Measurements from ENCODE around the gene CYTH4. TPM values are rescaled to one million over a fixed set of nuclear protein-coding genes. Genes with fewer than 3 reads are reported as not detected.
"Not testable (repeated sequence)": the region's sequence is repeated elsewhere in the genome, so short reads cannot be mapped to it uniquely, and the experiment has no call there.

Gene CYTH4
- polyA plus RNA-seq, 1 donor: 3.9 TPM

- DNase-seq: not testable (repeated sequence)
These were observed 46.4 kb downstream of the CYTH4 start for GRCh38 chr22:37328538-37329237.

DNA sequence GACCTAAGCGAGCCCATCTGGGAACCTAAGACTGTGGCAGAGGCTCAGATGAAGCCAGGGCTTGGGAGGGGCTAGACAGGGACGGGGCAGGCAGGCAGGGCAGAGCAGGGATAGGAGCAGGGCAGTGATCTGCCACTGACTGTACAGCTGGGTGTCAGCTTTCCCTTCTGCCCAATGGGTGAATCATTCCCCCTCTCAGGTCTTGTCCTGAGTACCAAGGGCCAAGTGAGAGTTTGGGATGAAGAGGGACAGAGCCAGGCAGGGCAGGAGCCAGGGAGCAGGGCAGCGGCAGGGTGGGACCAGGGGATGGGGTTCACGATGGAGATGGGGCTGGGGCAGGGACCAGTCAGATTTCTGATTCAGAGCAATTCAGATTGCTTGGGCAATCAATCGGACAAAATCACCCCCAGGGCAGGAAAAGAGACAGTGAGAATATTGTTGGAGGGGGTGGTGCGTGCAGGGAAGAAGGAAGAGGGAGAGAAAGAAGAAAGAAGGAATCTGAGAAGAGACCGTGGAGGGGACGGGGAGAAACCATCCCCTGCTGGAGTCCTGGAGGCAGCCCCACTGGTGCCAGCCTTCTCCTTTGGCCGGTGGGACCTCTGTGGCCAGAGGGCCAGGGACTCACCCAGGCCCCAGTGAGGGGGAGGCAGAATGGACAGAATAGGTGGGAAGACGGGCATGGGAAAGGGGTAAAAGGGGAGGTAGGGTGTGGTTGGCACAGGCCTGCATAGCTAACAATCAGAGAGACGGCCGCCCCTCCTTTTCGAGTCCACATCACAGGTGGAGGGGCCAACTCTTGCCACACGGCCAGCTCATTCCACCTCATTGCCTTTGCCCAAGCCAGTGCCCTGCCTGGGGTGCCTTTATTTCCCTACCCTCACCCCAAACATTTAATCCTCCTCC lies 47.2 kb downstream of the CYTH4 start:
- DNase-seq: no peak

GRCh38 chr22:37330200-37331033 lies 48.1 kb downstream of the CYTH4 start:
- DNase-seq: peak; percentile 72

DNA sequence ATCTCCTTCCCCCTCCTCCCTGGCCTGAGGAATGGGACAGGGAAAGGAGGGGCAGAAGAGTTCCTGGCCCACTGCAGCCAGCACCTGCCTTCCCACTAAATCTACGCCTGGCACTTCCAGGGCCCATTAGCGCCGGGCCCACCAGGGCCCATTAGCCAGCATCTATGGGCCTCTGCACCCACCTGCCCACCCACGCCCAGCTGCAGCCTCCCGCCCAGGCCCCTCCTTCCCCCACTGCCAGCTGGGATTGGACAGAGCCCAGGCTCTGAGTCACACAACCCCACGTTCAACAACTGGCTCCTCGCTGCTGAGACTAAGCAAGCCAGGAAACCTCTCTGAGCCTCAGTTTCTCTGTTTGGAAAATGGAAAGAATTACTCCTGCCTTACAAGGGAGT lies 48.7 kb downstream of the CYTH4 start:
- DNase-seq: no peak

- DNase-seq: no peak
These were observed 49.7 kb downstream of the CYTH4 start for GRCh38 chr22:37331856-37332536.

DNA sequence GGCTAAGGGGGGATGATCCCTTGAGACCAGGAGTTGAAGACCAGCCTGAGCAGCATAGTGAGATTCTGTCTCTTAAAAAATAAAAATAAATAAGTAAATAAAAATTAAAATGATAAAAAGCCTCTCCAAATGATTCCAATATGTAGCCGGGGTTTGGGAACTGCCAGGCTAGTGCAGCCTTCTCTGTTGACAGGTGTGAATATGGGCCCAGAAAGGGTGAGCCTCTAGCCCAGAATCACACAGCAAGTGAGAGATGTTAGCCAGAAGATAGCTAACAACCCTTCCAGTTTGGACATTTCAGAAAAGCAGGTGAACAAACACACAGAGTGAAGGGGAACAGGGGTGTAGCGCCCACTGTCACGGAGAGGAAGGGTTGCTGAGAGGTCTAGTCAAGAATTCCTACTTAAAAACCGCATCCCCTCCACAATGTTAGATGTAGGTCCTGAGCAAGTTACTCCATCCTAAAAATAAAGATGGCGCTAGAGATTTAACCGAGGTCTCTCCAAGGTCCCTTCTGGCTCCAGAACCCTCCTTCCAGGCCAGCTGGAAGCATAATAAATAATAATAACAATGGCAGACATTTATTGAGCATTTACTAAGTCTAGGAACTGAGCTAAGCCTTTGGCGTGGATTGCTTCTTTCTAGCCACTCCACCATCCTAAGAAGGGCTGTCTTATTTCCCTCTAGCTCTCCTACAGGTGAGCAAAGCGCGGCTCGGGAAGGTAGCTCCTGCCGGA lies 51.6 kb downstream of the CYTH4 start:
- no peak for DNase-seq

GRCh38 chr22:37334461-37334858 lies 52.2 kb downstream of the CYTH4 start:
- DNase-seq: no peak

DNA sequence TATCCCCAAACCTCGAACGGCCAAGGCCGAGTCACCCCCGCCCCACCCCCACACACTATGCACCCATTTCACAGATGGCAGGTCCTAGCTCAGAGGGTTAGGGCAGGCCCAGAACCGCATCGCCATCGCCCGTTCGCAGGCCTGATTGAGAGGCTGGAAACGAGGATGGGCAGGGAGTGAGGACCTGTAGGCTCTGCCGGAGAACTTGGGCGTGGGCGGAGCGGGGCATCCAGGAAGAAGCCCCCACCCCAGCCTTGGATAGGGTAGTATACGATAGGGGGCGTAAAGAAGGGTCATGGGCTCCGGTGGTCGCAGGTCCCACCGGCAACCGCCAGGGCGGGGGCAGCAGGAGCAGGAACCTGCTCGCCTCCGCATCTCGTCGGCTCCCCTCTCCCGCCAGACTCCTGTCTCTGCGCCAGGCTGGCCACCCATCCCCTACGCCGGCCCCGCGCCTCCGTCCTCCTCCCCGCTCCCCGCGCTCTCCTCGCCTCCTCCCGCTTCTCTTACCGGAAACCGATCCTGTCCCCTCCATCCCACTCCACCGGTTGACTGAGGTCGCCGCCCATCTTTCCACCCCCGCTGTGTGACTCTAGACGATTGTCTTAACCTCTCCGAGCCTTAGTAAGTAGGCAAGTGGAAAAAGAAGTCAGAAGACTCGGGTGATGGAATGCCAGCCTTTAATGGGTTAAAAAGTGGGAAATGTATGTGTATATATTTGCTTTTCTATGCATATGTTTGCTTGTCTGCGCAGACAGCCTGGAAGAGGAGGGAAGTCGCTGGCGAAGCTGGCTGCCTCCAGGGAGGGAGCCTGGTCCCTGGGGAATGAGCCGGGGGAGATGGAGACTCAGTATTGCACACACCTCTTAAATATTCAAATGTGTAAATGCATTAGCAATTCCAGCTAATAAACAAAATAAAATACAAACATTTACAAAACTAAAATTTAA lies 52.8 kb downstream of the CYTH4 start:
- no peak for DNase-seq

GRCh38 chr22:37335806-37336199 lies 53.5 kb downstream of the CYTH4 start:
- no peak for DNase-seq

- no peak for DNase-seq
These were observed 54.3 kb downstream of the CYTH4 start for GRCh38 chr22:37336579-37336978.

- no peak for DNase-seq
These were observed 55.1 kb downstream of the CYTH4 start for GRCh38 chr22:37337204-37337943.

DNA sequence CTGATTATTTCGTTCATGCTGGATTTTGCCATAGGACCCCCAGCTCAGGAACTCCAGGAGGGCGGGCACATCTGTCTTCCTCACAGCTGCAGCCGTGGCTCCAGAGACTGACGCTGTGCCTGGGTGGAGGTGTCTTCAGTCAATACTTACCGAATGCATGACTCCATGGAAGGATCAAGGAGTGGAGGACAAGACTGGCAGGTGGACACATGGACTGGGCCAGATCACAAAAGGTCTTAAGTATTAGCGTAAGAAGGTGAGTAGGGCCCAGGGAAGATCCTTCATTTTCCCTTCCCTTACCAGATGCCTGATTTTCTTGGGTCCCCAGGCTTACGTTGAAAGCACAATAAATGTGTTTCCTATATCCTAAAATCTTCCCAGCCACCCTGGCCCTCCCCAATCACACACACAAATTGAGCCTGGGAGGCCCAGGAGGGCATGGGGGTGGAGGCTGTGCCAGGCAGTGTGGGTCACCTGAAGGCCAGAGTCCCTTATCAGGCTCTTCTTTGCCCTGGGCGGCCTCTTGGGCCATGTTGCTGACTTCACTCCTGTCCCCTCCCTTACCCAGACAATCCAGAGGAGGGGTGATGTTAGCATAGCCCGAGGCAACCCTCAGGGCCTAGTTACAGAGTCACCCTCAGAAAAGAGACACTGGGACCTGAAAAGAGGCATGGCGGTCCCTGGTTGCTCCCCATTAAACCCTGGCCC lies 56.4 kb downstream of the CYTH4 start:
- DNase-seq: no peak

- DNase-seq: peak; percentile 41
These were observed 58.3 kb downstream of the CYTH4 start for GRCh38 chr22:37340331-37341262.

- no peak for DNase-seq
These were observed 59.8 kb downstream of the CYTH4 start for GRCh38 chr22:37342065-37342464.

- no peak for DNase-seq
These were observed 61.0 kb downstream of the CYTH4 start for GRCh38 chr22:37343348-37343747.

GRCh38 chr22:37343863-37344734 lies 61.8 kb downstream of the CYTH4 start:
- DNase-seq: no peak
